Measurements from ENCODE around the gene ZNF831.

- TF ChIP-seq, protein P1, sequence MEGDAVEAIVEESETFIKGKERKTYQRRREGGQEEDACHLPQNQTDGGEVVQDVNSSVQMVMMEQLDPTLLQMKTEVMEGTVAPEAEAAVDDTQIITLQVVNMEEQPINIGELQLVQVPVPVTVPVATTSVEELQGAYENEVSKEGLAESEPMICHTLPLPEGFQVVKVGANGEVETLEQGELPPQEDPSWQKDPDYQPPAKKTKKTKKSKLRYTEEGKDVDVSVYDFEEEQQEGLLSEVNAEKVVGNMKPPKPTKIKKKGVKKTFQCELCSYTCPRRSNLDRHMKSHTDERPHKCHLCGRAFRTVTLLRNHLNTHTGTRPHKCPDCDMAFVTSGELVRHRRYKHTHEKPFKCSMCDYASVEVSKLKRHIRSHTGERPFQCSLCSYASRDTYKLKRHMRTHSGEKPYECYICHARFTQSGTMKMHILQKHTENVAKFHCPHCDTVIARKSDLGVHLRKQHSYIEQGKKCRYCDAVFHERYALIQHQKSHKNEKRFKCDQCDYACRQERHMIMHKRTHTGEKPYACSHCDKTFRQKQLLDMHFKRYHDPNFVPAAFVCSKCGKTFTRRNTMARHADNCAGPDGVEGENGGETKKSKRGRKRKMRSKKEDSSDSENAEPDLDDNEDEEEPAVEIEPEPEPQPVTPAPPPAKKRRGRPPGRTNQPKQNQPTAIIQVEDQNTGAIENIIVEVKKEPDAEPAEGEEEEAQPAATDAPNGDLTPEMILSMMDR (IDR thresholded peaks at IDR 0.05) = no peak
- TF ChIP-seq POLR2A (IDR thresholded peaks at IDR 0.05) (no peak), POLR2AphosphoS5 (IDR thresholded peaks at IDR 0.05) (no peak)
Observed at GRCh38 chr20:59195316-59195993, 31.8 kb downstream of the ZNF831 start.
